DMS 273 (cell line): ENCODE results near the gene VDR.
A peak's percentile ranks its signal among the peaks of the same experiment; 100 is the strongest.

Experiments
- DNase-seq: peaks from one replicate; lab custom pipeline; 2025; ENCODE audit not compliant: unreplicated experiment; lab: John Stamatoyannopoulos, UW

VDR gene

GRCh38 chr12:47875746-47876439 lies 28.9 kb downstream of the VDR start:
- no peak for DNase-seq

- DNase-seq = no peak
Measured at GRCh38 chr12:47874316-47874715, 30.5 kb downstream of the VDR start.

GRCh38 chr12:47870175-47870781 lies 34.5 kb downstream of the VDR start:
- DNase-seq = peak; percentile 17

GRCh38 chr12:47868552-47869031 lies 36.2 kb downstream of the VDR start:
- no peak for DNase-seq

GRCh38 chr12:47868041-47868440 lies 36.8 kb downstream of the VDR start:
- DNase-seq = no peak

GRCh38 chr12:47867495-47867941 lies 37.3 kb downstream of the VDR start:
- DNase-seq = no peak

GRCh38 chr12:47864646-47865235 lies 40.1 kb downstream of the VDR start:
- DNase-seq = no peak

GRCh38 chr12:47863985-47864384 lies 40.8 kb downstream of the VDR start:
- DNase-seq = no peak

GRCh38 chr12:47863467-47863866 lies 41.3 kb downstream of the VDR start:
- DNase-seq = no peak

- DNase-seq = no peak
Measured at GRCh38 chr12:47862881-47863280, 41.9 kb downstream of the VDR start.

GRCh38 chr12:47862167-47862750 lies 42.5 kb downstream of the VDR start:
- DNase-seq = no peak

- DNase-seq = no peak
Measured at GRCh38 chr12:47860873-47861272, 43.9 kb downstream of the VDR start.

GRCh38 chr12:47860279-47860841 lies 44.4 kb downstream of the VDR start:
- DNase-seq = no peak

- DNase-seq = no peak
Measured at GRCh38 chr12:47858511-47859266, 46.1 kb downstream of the VDR start.

- DNase-seq = no peak
Measured at GRCh38 chr12:47856721-47857575, 47.8 kb downstream of the VDR start.

GRCh38 chr12:47856094-47856493 lies 48.7 kb downstream of the VDR start:
- DNase-seq = no peak

- no peak for DNase-seq
Measured at GRCh38 chr12:47855502-47855901, 49.3 kb downstream of the VDR start.

GRCh38 chr12:47854531-47854930 lies 50.3 kb downstream of the VDR start:
- DNase-seq = no peak

GRCh38 chr12:47852096-47852571 lies 52.7 kb downstream of the VDR start:
- no peak for DNase-seq
